ENCODE data around the gene PILRA.
A peak's percentile ranks its signal among the peaks of the same experiment; 100 is the strongest.

Gene PILRA

GRCh38 chr7:100397315-100398081, 24.2 kb downstream of the PILRA start:
- in situ Hi-C loops (cut with HindIII; ENCODE audit: low pct_ligation_motif_present, low pct_unique_long_range_greater_than_20kb, low sequenced_read_pairs) = no loop called here
- DNase-seq = no peak

GRCh38 chr7:100398239-100398638, 25.0 kb downstream of the PILRA start:
- DNase-seq = no peak
- in situ Hi-C loops (cut with HindIII; ENCODE audit: low pct_ligation_motif_present, low pct_unique_long_range_greater_than_20kb, low sequenced_read_pairs) = no loop called here

GRCh38 chr7:100400041-100400440, 26.8 kb downstream of the PILRA start:
- in situ Hi-C loops (cut with HindIII; ENCODE audit: low pct_ligation_motif_present, low pct_unique_long_range_greater_than_20kb, low sequenced_read_pairs) = no loop called here
- no peak for DNase-seq

GRCh38 chr7:100400656-100401055, 27.4 kb downstream of the PILRA start:
- in situ Hi-C loops (cut with HindIII; ENCODE audit: low pct_ligation_motif_present, low pct_unique_long_range_greater_than_20kb, low sequenced_read_pairs) = no loop called here
- no peak for DNase-seq

- in situ Hi-C loops (cut with HindIII; ENCODE audit: low pct_ligation_motif_present, low pct_unique_long_range_greater_than_20kb, low sequenced_read_pairs) = no loop called here
- DNase-seq = no peak
Measured at GRCh38 chr7:100401811-100402210, 28.5 kb downstream of the PILRA start.

- in situ Hi-C loops (cut with HindIII; ENCODE audit: low pct_ligation_motif_present, low pct_unique_long_range_greater_than_20kb, low sequenced_read_pairs) = no loop called here
Measured at GRCh38 chr7:100402241-100402640, 29.0 kb downstream of the PILRA start.

GRCh38 chr7:100406767-100407166, 33.5 kb downstream of the PILRA start:
- DNase-seq = no peak
- in situ Hi-C loops (cut with HindIII; ENCODE audit: low pct_ligation_motif_present, low pct_unique_long_range_greater_than_20kb, low sequenced_read_pairs) = no loop called here

More at GRCh38 chr7:100402241-100402640, 29.0 kb downstream of the PILRA start:
- DNase-seq = no peak

- in situ Hi-C loops (cut with HindIII; ENCODE audit: low pct_ligation_motif_present, low pct_unique_long_range_greater_than_20kb, low sequenced_read_pairs) = no loop called here
- DNase-seq = peak; percentile 87
Measured at GRCh38 chr7:100407285-100408180, 34.2 kb downstream of the PILRA start.

- in situ Hi-C loops (cut with HindIII; ENCODE audit: low pct_ligation_motif_present, low pct_unique_long_range_greater_than_20kb, low sequenced_read_pairs) = no loop called here
- DNase-seq = no peak
Measured at GRCh38 chr7:100411101-100411500, 37.8 kb downstream of the PILRA start.

- in situ Hi-C loops (cut with HindIII; ENCODE audit: low pct_ligation_motif_present, low pct_unique_long_range_greater_than_20kb, low sequenced_read_pairs) = no loop called here
- DNase-seq = no peak
Measured at GRCh38 chr7:100413346-100413745, 40.1 kb downstream of the PILRA start.

GRCh38 chr7:100413889-100414288, 40.6 kb downstream of the PILRA start:
- in situ Hi-C loops (cut with HindIII; ENCODE audit: low pct_ligation_motif_present, low pct_unique_long_range_greater_than_20kb, low sequenced_read_pairs) = no loop called here
- no peak for DNase-seq

GRCh38 chr7:100415448-100415847, 42.2 kb downstream of the PILRA start:
- in situ Hi-C loops (cut with HindIII; ENCODE audit: low pct_ligation_motif_present, low pct_unique_long_range_greater_than_20kb, low sequenced_read_pairs) = no loop called here
- DNase-seq = no peak

- in situ Hi-C loops (cut with HindIII; ENCODE audit: low pct_ligation_motif_present, low pct_unique_long_range_greater_than_20kb, low sequenced_read_pairs) = no loop called here
- no peak for DNase-seq
Measured at GRCh38 chr7:100418930-100419659, 45.8 kb downstream of the PILRA start.

- in situ Hi-C loops (cut with HindIII; ENCODE audit: low pct_ligation_motif_present, low pct_unique_long_range_greater_than_20kb, low sequenced_read_pairs) = no loop called here
Measured at GRCh38 chr7:100419660-100420226, 46.5 kb downstream of the PILRA start.

GRCh38 chr7:100423315-100423714, 50.0 kb downstream of the PILRA start:
- in situ Hi-C loops (cut with HindIII; ENCODE audit: low pct_ligation_motif_present, low pct_unique_long_range_greater_than_20kb, low sequenced_read_pairs) = no loop called here
- no peak for DNase-seq

More at GRCh38 chr7:100419660-100420226, 46.5 kb downstream of the PILRA start:
- DNase-seq = no peak

GRCh38 chr7:100425347-100425746, 52.1 kb downstream of the PILRA start:
- DNase-seq = no peak
- in situ Hi-C loops (cut with HindIII; ENCODE audit: low pct_ligation_motif_present, low pct_unique_long_range_greater_than_20kb, low sequenced_read_pairs) = no loop called here

- in situ Hi-C loops (cut with HindIII; ENCODE audit: low pct_ligation_motif_present, low pct_unique_long_range_greater_than_20kb, low sequenced_read_pairs) = no loop called here
- no peak for DNase-seq
Measured at GRCh38 chr7:100426516-100426915, 53.2 kb downstream of the PILRA start.

- no peak for DNase-seq
- in situ Hi-C loops (cut with HindIII; ENCODE audit: low pct_ligation_motif_present, low pct_unique_long_range_greater_than_20kb, low sequenced_read_pairs) = no loop called here
Measured at GRCh38 chr7:100427762-100428198, 54.5 kb downstream of the PILRA start.
